Measurements from ENCODE around the gene KLHDC10. TPM values are rescaled to one million over a fixed set of nuclear protein-coding genes. Genes with fewer than 3 reads are reported as not detected.

Gene KLHDC10
- total and polyA plus RNA-seq, 2 of the 13 experiments (the other 11 are each of a cell fraction or from before 2014, with no cell fraction given): 11.9 to 21.6 TPM

DNA sequence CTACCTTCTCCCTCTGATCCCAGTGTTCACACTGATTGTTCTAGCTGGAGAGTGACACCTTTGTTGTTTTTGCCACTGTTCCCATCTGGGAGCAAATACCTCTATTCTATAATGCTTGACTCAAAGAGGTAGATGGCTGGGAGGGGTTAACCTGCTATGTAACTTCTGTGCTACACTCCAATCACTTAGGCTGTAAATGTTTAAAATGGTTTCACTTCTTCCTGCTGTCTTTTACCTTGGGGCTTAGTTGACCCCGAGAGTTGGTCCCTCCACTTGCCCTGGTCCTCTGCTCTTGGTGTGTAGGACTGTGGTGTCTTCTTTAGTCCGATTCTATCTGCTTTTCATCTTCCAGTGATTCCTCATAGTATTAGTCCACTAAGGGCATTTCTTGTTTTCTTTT lies 22.3 kb downstream of the KLHDC10 start (continued):
- TF ChIP-seq MAF1 (CRISPR knock-in tag; IDR thresholded peaks at IDR 0.05; ENCODE audit: borderline replicate concordance): no peak

- H3K4me2 ChIP-seq (ENCODE audit: low read depth, low read length): no peak overlapping the region
- no peak overlapping the region for H2AFZ ChIP-seq (ENCODE audit: low read length)
- FAIRE-seq (no peak), DNase-seq (ENCODE audit: low spot score) (no peak), ATAC-seq (no peak)
- POLR2A ChIA-PET: no interaction called here
- no peaks in the 10 kb centered on the region for H3K36me3 ChIP-seq (replicated peaks in 1 of 2; ENCODE audit: control insufficient read depth in 1 of 2, insufficient read depth in 2 of 2, low read length in 2 of 2)
- H3K9ac ChIP-seq (ENCODE audit: insufficient read depth, low read depth, low read length): no peak overlapping the region
- CTCF ChIA-PET (ENCODE audit: low intra/inter-chr PET ratio, low total read pairs): no interaction called here
- intact Hi-C loops (cut with micrococcal nuclease; ENCODE audit: unreplicated experiment): no loop called here
- in situ Hi-C loops (cut with HindIII; ENCODE audit: extremely low pct_ligation_motif_present, low pct_unique_long_range_greater_than_20kb): no loop called here
- no peak overlapping the region for H3K4me3 ChIP-seq (replicated peaks in 1 of 3; ENCODE audit: insufficient read depth in 1 of 3, low read depth in 2 of 3, low read length in 3 of 3)
- H3K79me2 ChIP-seq (ENCODE audit: insufficient read depth, low read length): peaks cover 11% of the 10 kb centered on the region
- BruUV-seq (replicated peaks): no TSS peak
- WGBS (ENCODE audit: low lambda C conversion rate): 81% methylated on average over 1 of the region's 1 CpG
- H3K4me1 ChIP-seq (ENCODE audit: insufficient read depth, low read length): no peaks in the 10 kb centered on the region
- H4K20me1 ChIP-seq (ENCODE audit: insufficient read depth, low read length): no peaks in the 10 kb centered on the region
- no peak overlapping the region for H3K27ac ChIP-seq (ENCODE audit: extremely low read length, insufficient read depth, low read length)
- H3K27me3 ChIP-seq (ENCODE audit: control insufficient read depth in 1 of 2, insufficient read depth in 2 of 2, low read length in 2 of 2): no peaks in the 10 kb centered on the region
- H3K9me3 ChIP-seq (ENCODE audit: low read length): no peaks in the 10 kb centered on the region
- TF ChIP-seq KIAA2018 (CRISPR knock-in tag; IDR thresholded peaks at IDR 0.05; ENCODE audit: borderline replicate concordance) (no peak), PHB2 (IDR thresholded peaks at IDR 0.05; ENCODE audit: partially characterized antibody) (no peak), HOXA9 (CRISPR knock-in tag; IDR thresholded peaks at IDR 0.05; ENCODE audit: borderline replicate concordance) (no peak), ATF6 (CRISPR knock-in tag; conservative IDR thresholded peaks at IDR 0.05) (no peak), AGO2 (optimal IDR thresholded peaks at IDR 0.05; ENCODE audit: low read depth, low read length) (no peak), ZNF574 (CRISPR knock-in tag; IDR thresholded peaks at IDR 0.05) (no peak), ZSCAN9 (CRISPR knock-in tag; IDR thresholded peaks at IDR 0.05; ENCODE audit: borderline replicate concordance) (no peak), RFX5 (IDR thresholded peaks at IDR 0.05; ENCODE audit: low read depth, low read length) (no peak)
Measured at GRCh38 chr7:130095812-130096211, 25.5 kb downstream of the KLHDC10 start.
